KMS-11 (cell line): ENCODE measurements around the gene TMEM229B.

Experiments used
- H2AFZ ChIP-seq: fragments of 200-600 bp; sonication (generic); 2 replicates; pipeline ENCODE4 v1.6.1; 2016; ENCODE audit warnings: antibody characterized with exemption, mixed run types, low read depth
- H3K27ac ChIP-seq: fragments of 200-600 bp; sonication (generic); 2 replicates; pipeline ENCODE4 v1.6.1; 2016; ENCODE audit warnings: mild to moderate bottlenecking, mixed run types
- H3K27me3 ChIP-seq: fragments of 200-600 bp; sonication (generic); 2 replicates; pipeline ENCODE4 v1.6.1; 2017; ENCODE audit warnings: mild to moderate bottlenecking, low read depth, mixed run types, moderate library complexity; ENCODE audit not compliant: insufficient read depth
- H3K36me3 ChIP-seq: fragments of 200-600 bp; sonication (generic); 2 replicates; pipeline ENCODE4 v1.6.1; 2017; ENCODE audit warnings: mild to moderate bottlenecking, mixed run types; ENCODE audit not compliant: insufficient read depth
- H3K4me1 ChIP-seq: fragments of 200-600 bp; sonication (generic); 2 replicates; pipeline ENCODE4 v1.6.1; 2016; ENCODE audit warnings: mild to moderate bottlenecking, low read depth, mixed run types; ENCODE audit not compliant: poor library complexity, severe bottlenecking
- H3K4me2 ChIP-seq: fragments of 200-600 bp; sonication (generic); 2 replicates; pipeline ENCODE4 v1.7.0; 2016; ENCODE audit warnings: mild to moderate bottlenecking, mixed run types
- H3K4me3 ChIP-seq: fragments of 200-600 bp; sonication (generic); IDR thresholded peaks from 2 replicates; pipeline ENCODE4 v1.6.1; 2017; ENCODE audit warnings: low read depth, low read length, mixed read lengths; ENCODE audit not compliant: insufficient read depth
- H3K79me2 ChIP-seq: fragments of 200-600 bp; sonication (generic); 2 replicates; pipeline ENCODE4 v1.6.1; 2016; ENCODE audit warnings: low read depth, mixed run types; ENCODE audit not compliant: insufficient read depth
- H3K9ac ChIP-seq: fragments of 200-600 bp; sonication (generic); 2 replicates; pipeline ENCODE4 v1.6.1; 2016; ENCODE audit warnings: mild to moderate bottlenecking, mixed run types
- H4K20me1 ChIP-seq: fragments of 200-600 bp; sonication (generic); 2 replicates; pipeline ENCODE4 v1.6.1; 2016; ENCODE audit warnings: mild to moderate bottlenecking, mixed run types; ENCODE audit not compliant: insufficient read depth
- CTCF ChIP-seq: fragments of 200-600 bp; sonication (generic); conservative IDR thresholded peaks from 2 replicates; pipeline ENCODE4 v1.6.1; 2017; ENCODE audit warnings: low read depth, mild to moderate bottlenecking, antibody characterized with exemption, low read length, moderate library complexity, mixed read lengths

TMEM229B gene

GRCh38 chr14:67502867-67503266 is 14.3 kb upstream of the TMEM229B start:
- Histone ChIP-seq H3K79me2 (no peaks in the 10 kb centered on the region), H2AFZ (no peak overlapping the region), H4K20me1 (no peaks in the 10 kb centered on the region), H3K4me1 (no peaks in the 10 kb centered on the region), H3K27me3 (no peaks in the 10 kb centered on the region), H3K4me3 (no peak overlapping the region), H3K27ac (no peak overlapping the region), H3K9ac (no peak overlapping the region), H3K36me3 (no peaks in the 10 kb centered on the region), H3K4me2 (no peak overlapping the region)
- no peak for TF ChIP-seq CTCF

- TF ChIP-seq CTCF = no peak
- Histone ChIP-seq H3K36me3 (no peaks in the 10 kb centered on the region), H2AFZ (no peak overlapping the region), H3K79me2 (no peaks in the 10 kb centered on the region), H3K27me3 (no peaks in the 10 kb centered on the region), H3K4me3 (no peak overlapping the region), H4K20me1 (no peaks in the 10 kb centered on the region), H3K27ac (no peak overlapping the region), H3K4me2 (no peak overlapping the region), H3K4me1 (no peaks in the 10 kb centered on the region), H3K9ac (no peak overlapping the region)
These were observed 13.1 kb upstream of the TMEM229B start for GRCh38 chr14:67501670-67502069.

GRCh38 chr14:67500981-67501380 is 12.5 kb upstream of the TMEM229B start:
- no peaks in the 10 kb centered on the region for H3K4me1 ChIP-seq
- H3K27ac ChIP-seq = no peak overlapping the region
- no peaks in the 10 kb centered on the region for H4K20me1 ChIP-seq
- H3K9ac ChIP-seq = no peak overlapping the region
- H2AFZ ChIP-seq = no peak overlapping the region
- no peak overlapping the region for H3K4me3 ChIP-seq
- no peaks in the 10 kb centered on the region for H3K27me3 ChIP-seq
- H3K36me3 ChIP-seq = no peaks in the 10 kb centered on the region
- TF ChIP-seq CTCF = no peak
- H3K79me2 ChIP-seq = no peaks in the 10 kb centered on the region
- no peak overlapping the region for H3K4me2 ChIP-seq

GRCh38 chr14:67497716-67498115 is 9.2 kb upstream of the TMEM229B start:
- no peak overlapping the region for H3K9ac ChIP-seq
- H3K4me2 ChIP-seq = no peak overlapping the region
- no peaks in the 10 kb centered on the region for H3K79me2 ChIP-seq
- H3K36me3 ChIP-seq = no peaks in the 10 kb centered on the region
- no peak for TF ChIP-seq CTCF
- no peaks in the 10 kb centered on the region for H3K4me1 ChIP-seq
- H2AFZ ChIP-seq = no peak overlapping the region
- H3K27me3 ChIP-seq = no peaks in the 10 kb centered on the region
- no peak overlapping the region for H3K27ac ChIP-seq
- H4K20me1 ChIP-seq = no peaks in the 10 kb centered on the region
- H3K4me3 ChIP-seq = no peak overlapping the region

GRCh38 chr14:67497216-67497615 is 8.7 kb upstream of the TMEM229B start:
- H3K36me3 ChIP-seq = no peaks in the 10 kb centered on the region
- H3K79me2 ChIP-seq = no peaks in the 10 kb centered on the region
- TF ChIP-seq CTCF = no peak
- no peak overlapping the region for H3K9ac ChIP-seq
- H2AFZ ChIP-seq = no peak overlapping the region
- no peaks in the 10 kb centered on the region for H4K20me1 ChIP-seq
- H3K4me1 ChIP-seq = no peaks in the 10 kb centered on the region
- no peak overlapping the region for H3K27ac ChIP-seq
- H3K4me2 ChIP-seq = no peak overlapping the region
- H3K4me3 ChIP-seq = no peak overlapping the region
- H3K27me3 ChIP-seq = no peaks in the 10 kb centered on the region
